Heart left ventricle (tissue), 13 donors: Measurements from ENCODE around the gene NUP160.

Experiments used
- POLR2A ChIP-seq, 2 donors: fragments of 450-650 bp; IDR thresholded peaks; one replicate each; pipeline ENCODE4 v1.6.1; 2017; ENCODE audit warnings: antibody characterized with exemption in 2 of 2, mild to moderate bottlenecking in 2 of 2, moderate library complexity in 2 of 2
- TF ChIP-seq, protein P1 (sequence below), 12 donors: fragments of 200-600 bp; sonication (generic) in 4 of 12; IDR thresholded peaks; one replicate each; pipeline versions ENCODE4 v1.5.0 to v1.8.0; 2018 to 2022; ENCODE audit warnings: antibody characterized with exemption in 12 of 12, mild to moderate bottlenecking in 5 of 12
- donor health status: ischemic (EF 13 %, LVEDD 7.1; RV severe dilation, severe dysfunction).
- donor health status: DM: no; HTN: yes; CAD: no.
- donor health status: DM: no; HTN: no; CAD: no.
- donor health status: ischemic (EF 25% LVEDD 6.9; RV normal size, moderate dysfunction).
- donor health status: ischemic (EF 25% LVEDD 5.7; RV mildly dilated, moderate dysfunction).
- donor health status: ischemic (EF 35%, LVEDD 5.7; RV mildly dilated, moderate dysfunction).
- donor health status: nonischemic (EF 11% LVEDD 7.7; RV severe dilation, severe dysfunction).
- donor health status: DM: yes; HTN: yes; CAD: no.
- donor health status: PGD.
- donor health status: ischemic (EF 29% LVEDD 5.4; RV normal size, mild dysfunction).
- donor health status: nonischemic (EF 23%, LVEDD 6.1; RV moderate dilation, normal function).

DNA sequence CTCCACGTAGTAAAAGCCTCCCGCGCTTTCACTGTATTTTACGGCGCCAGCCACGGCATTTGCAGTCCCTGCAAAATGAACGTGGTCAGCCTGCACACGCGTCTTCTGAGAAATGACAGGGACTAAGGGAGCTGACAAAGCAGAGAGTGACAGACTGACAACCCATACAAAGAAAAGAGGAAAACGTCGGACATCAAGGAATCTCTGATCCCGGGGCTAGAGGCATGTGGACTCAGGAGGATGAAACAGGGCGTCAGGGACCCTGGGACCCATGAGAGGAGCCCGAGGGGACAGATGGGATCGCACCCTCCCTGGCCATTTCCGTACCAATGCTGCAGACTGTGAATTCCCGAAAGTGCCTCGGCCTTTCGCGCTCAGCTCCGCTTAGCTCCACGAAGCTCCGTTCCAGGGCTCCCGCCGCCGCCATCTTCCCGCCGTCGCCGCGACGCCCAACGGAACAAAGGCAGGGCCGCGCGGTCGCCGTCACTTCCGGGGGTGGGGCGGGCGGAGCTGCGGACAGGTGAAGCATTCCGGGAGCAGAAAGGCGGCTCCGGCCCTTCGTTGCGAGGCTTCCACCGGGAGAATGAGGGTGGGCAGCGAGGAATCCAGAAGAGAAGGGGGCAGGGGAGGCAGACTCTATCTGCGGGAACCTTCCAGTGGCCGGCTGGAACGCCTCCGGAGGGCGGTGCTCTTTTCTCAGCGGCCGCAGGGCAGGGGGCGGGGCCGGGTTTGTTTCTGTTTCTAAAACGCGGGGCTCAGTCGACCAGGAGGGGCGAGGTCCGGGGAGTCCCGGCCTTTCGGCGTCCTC is at the start of gene NUP160:
- TF ChIP-seq POLR2A (IDR thresholded peaks at IDR 0.05): peak in 1 of 2 donors; percentile 58
- TF ChIP-seq, protein P1, sequence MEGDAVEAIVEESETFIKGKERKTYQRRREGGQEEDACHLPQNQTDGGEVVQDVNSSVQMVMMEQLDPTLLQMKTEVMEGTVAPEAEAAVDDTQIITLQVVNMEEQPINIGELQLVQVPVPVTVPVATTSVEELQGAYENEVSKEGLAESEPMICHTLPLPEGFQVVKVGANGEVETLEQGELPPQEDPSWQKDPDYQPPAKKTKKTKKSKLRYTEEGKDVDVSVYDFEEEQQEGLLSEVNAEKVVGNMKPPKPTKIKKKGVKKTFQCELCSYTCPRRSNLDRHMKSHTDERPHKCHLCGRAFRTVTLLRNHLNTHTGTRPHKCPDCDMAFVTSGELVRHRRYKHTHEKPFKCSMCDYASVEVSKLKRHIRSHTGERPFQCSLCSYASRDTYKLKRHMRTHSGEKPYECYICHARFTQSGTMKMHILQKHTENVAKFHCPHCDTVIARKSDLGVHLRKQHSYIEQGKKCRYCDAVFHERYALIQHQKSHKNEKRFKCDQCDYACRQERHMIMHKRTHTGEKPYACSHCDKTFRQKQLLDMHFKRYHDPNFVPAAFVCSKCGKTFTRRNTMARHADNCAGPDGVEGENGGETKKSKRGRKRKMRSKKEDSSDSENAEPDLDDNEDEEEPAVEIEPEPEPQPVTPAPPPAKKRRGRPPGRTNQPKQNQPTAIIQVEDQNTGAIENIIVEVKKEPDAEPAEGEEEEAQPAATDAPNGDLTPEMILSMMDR (IDR thresholded peaks at IDR 0.05): peak in 1 of 12 donors; percentile 26
